Fibroblast of mammary gland (primary cell): ENCODE data around the gene ZBTB2.

Experiments
- DNase-seq: peaks from one replicate; pipeline ENCODE4 v3.0.0-alpha.2; 2010; ENCODE audit warnings: low read depth
- H3K4me3 ChIP-seq: 2 replicates; pipeline ENCODE4 v1.5.1; 2011; ENCODE audit warnings: low read depth, mild to moderate bottlenecking, low read length, moderate library complexity; ENCODE audit not compliant: control insufficient read depth
- TF ChIP-seq, protein P1 (sequence below): conservative IDR thresholded peaks from 2 replicates; pipeline ENCODE4 v1.5.1; 2011; ENCODE audit warnings: low read depth, low read length, inconsistent platforms; ENCODE audit not compliant: control insufficient read depth, insufficient read depth

Gene ZBTB2

DNA sequence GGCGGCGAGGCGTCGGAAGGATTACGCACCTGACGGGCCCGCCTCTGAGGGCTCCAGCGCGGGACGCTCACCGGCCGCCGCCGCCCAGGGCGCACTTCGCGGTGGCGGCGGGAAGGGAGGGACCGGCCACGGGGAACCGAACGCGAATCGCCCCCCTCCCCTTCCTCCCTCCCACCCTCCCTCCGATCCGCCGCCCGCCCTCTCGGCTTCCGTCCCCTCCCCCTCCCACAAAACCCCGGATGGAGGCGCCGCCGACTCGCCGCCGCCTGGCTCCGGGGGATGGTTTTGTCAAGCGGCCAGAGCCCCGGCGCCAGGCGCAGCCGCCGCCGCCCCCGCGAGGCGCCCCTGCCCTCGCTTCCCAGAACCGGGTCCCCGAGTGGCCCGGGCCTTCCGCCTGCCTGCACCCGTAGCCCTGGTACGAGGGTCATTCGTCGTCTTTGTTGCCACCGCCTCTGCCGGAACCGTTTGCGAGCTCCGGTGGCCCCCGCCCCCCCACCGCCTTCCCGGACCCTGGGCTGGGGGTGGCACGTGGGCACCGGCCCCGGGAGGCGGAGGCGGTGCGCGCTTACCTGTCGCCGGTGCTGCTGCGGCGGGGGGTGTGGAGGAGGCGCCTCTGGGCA lies 398 bp downstream of the ZBTB2 start:
- TF ChIP-seq, protein P1, sequence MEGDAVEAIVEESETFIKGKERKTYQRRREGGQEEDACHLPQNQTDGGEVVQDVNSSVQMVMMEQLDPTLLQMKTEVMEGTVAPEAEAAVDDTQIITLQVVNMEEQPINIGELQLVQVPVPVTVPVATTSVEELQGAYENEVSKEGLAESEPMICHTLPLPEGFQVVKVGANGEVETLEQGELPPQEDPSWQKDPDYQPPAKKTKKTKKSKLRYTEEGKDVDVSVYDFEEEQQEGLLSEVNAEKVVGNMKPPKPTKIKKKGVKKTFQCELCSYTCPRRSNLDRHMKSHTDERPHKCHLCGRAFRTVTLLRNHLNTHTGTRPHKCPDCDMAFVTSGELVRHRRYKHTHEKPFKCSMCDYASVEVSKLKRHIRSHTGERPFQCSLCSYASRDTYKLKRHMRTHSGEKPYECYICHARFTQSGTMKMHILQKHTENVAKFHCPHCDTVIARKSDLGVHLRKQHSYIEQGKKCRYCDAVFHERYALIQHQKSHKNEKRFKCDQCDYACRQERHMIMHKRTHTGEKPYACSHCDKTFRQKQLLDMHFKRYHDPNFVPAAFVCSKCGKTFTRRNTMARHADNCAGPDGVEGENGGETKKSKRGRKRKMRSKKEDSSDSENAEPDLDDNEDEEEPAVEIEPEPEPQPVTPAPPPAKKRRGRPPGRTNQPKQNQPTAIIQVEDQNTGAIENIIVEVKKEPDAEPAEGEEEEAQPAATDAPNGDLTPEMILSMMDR, result no peak
- peak overlapping the region; percentile 60 for H3K4me3 ChIP-seq
- peak; percentile 55 for DNase-seq

DNA sequence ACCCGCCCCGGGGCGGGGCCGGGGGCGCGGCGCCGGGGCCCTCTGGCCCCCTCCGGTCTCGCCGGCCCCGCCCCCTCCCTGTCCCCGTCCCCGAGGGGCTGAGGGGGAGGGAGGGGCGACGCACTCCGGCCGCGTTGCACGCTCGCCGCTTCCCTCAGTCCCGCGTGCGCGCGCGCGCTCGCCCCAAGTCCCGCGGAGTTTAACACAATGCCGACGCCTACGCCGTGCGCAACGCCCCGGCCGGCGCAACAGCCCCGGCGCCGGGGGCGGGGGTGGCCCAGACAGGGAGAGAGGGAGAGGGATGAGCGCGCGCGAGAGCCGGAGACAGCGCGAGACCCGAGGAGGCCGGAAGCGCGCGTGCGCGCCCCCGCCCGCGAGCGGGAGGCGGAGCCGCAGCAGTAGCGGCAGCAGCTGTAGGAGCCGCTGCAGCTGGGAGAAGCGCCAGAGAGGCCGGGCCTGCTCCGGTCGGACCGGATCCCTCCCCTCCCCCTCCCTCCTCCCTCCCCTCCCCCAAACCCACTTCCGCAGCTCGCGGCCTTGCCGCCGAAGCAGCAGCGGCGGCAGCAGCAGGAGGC lies 996 bp downstream of the ZBTB2 start:
- H3K4me3 ChIP-seq, result peak overlapping the region; percentile 60
- TF ChIP-seq, protein P1, result no peak
- DNase-seq, result peak; percentile 97

DNA sequence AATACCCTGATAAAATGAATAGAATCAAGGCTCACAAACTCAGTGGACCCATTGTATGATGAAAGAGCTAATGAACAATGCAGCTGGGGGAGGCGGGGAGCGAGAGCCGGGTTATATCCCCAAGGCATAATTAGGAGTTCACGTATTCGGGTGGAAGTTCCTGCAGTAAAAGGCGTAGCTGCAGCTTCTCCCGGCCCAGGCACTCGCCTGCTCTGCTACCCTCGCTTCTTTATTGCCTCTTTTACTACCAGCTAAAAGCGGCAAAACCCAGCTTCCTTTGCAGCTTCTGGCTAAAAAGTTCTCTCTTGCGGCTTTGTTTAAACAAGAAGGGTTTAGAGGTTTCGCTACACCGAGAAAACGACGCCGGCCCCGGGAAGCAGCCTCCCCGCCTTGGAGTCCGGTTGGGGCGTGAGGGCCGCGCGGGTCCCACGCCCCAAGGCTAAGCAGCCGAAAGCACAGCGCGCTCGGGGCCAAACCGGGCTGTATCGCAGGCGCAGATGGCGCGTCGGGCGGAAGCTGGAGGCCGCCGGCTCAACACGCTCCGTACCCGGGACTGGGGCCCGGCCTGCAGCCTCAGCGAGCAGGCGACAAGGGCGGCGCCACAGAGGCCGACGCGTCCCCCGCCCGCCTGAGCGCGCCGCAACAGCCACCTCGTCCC lies 1.6 kb downstream of the ZBTB2 start:
- peak overlapping the region; percentile 82 for H3K4me3 ChIP-seq
- peak; percentile 81 for DNase-seq
- TF ChIP-seq, protein P1, result no peak

DNA sequence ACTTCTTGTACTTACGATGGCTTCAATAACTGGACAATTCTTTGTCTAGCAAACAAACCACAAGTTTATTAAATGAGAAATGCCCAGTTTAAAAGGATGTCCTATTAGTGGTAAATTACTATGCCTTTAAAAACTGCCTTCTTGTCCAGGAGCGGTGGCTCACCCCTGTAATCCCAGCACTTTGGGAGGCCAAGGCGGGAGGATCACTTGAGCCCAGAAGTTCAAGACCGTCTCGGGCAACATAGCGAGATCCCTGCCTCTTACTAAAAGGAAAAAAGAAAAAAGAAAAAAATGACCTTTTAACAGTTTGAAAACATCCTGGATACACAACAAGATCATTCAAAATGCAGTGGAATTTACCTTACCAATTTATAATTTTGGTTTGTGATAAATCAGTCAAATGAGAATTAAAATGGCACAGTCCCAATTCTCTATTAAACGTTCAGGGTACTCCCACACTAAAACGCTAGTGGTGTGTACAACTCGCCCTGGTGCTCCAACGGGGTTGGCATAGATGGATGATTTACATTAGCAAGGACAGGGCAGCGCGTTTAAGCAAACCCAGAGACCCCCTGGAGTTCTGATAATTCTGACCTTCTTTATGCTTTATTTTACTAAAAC lies 2.3 kb downstream of the ZBTB2 start:
- H3K4me3 ChIP-seq, result peak overlapping the region; percentile 82
- no peak for DNase-seq
- TF ChIP-seq, protein P1, result no peak

DNA sequence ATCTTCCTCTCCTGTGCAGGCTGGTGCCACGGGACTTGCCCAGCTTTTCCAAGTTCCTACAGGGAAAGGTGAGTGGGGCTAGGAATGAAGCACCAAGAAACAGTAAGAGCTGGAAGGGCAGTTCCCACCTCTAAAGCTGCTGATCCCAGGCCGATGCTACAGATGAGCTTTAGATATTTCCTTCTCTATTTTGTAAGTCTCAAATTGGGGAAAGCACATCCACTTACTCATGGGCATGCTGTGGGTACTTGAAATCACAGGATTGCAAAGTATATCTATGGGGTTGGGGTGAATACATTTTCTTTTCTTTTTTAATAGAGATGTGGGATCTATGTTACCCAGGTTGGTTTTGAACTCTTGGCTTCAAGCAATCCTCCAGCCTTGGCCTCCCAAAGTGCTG lies 3.1 kb downstream of the ZBTB2 start:
- no peak for DNase-seq
- TF ChIP-seq, protein P1, result no peak
- no peak overlapping the region for H3K4me3 ChIP-seq

DNA sequence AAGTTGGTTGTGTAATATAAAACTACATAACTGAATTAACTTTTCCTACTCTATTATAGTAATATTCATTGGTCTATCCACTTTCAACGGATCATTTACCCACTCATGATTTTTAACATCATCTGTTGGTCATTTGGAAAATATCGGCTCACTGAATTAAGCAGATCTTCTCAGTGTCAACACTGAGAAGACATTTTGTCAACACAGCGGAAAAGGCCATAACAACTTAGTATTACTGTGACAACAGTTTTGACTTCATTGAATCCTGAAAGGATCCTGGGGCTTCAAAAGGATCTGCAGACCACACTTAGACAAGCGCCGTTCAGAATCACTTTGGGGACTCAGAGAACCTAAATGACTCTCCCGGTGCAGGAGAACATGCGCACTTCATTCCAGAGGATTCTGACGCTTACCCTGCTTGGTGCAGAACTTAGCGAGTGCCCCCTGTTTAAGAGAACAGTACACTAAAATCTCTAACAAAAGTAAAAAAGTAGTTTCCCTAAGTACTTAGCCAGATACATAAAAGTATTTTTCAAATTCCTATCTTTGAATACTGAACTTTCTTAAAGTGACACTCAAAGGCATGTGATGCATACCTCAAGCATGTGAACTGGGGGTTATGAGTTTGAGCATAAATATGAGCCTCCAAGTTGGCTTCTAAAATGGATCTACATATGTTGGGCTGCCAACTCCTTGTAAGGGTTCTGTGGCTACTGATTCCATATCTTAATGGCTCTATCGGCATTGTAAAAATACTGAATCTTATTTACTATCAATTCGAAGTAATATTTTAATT lies 4.0 kb downstream of the ZBTB2 start:
- peak; percentile 56 for DNase-seq
- H3K4me3 ChIP-seq, result no peak overlapping the region
- TF ChIP-seq, protein P1, result no peak
